Neural cell (in vitro differentiated cells): Measurements from ENCODE around the gene KCTD3. TPM values are rescaled to one million over a fixed set of nuclear protein-coding genes. Genes with fewer than 3 reads are reported as not detected.

Experiments used
- H2AFZ ChIP-seq: fragments of 200-600, 300-800 bp; sonication (generic), shearing (Covaris generic); 2 replicates; pipeline ENCODE4 v1.6.0; 2014; ENCODE audit warnings: low read depth, mild to moderate bottlenecking, antibody characterized with exemption, low read length, moderate library complexity
- H3F3A ChIP-seq: fragments of 200-600 bp; shearing (Covaris generic); 2 replicates; pipeline ENCODE4 v1.6.1; 2016; ENCODE audit warnings: mild to moderate bottlenecking, moderate library complexity, mixed read lengths, antibody characterized with exemption, low read length; ENCODE audit not compliant: insufficient read depth, poor library complexity, severe bottlenecking
- H3K27ac ChIP-seq: fragments of 200-600, 300-800 bp; sonication (generic), shearing (Covaris generic); 2 replicates; pipeline ENCODE4 v1.5.1; 2014; ENCODE audit warnings: mild to moderate bottlenecking, low read length, moderate library complexity
- H3K27me3 ChIP-seq: fragments of 300-800, 200-600 bp; sonication (generic), shearing (Covaris generic); 2 replicates; pipeline ENCODE4 v1.6.0; 2014; ENCODE audit warnings: mild to moderate bottlenecking, low read depth, low read length, moderate library complexity; ENCODE audit not compliant: insufficient read depth
- H3K36me3 ChIP-seq: fragments of 300-800, 200-600 bp; sonication (generic), shearing (Covaris generic); 2 replicates; pipeline ENCODE4 v1.5.1; 2014; ENCODE audit warnings: mild to moderate bottlenecking, antibody characterized with exemption, low read length, moderate library complexity; ENCODE audit not compliant: insufficient read depth
- H3K4me2 ChIP-seq: fragments of 300-800, 200-600 bp; sonication (generic), shearing (Covaris generic); 2 replicates; pipeline ENCODE4 v1.6.0; 2014; ENCODE audit warnings: mild to moderate bottlenecking, low read length
- H3K4me3 ChIP-seq: fragments of 300-800, 200-600 bp; sonication (generic), shearing (Covaris generic); 2 replicates; pipeline ENCODE4 v1.5.1; 2014; ENCODE audit warnings: mild to moderate bottlenecking, low read length, moderate library complexity
- H3K79me2 ChIP-seq: fragments of 200-600 bp; shearing (Covaris generic); replicated peaks from 2 replicates; pipeline ENCODE4 v1.6.0; 2014; ENCODE audit warnings: mild to moderate bottlenecking, low read length, moderate library complexity; ENCODE audit not compliant: insufficient read depth
- H3K9ac ChIP-seq: fragments of 300-800, 200-600 bp; sonication (generic), shearing (Covaris generic); 2 replicates; pipeline ENCODE4 v1.6.1; 2016; ENCODE audit warnings: mild to moderate bottlenecking, low read length, mixed read lengths
- H3K9me2 ChIP-seq: fragments of 200-600 bp; shearing (Covaris generic); 2 replicates; pipeline ENCODE4 v1.6.1; 2016; ENCODE audit warnings: mild to moderate bottlenecking, low read length, mixed read lengths; ENCODE audit not compliant: insufficient read depth
- H3K9me3 ChIP-seq: fragments of 200-600, 300-800 bp; sonication (generic), shearing (Covaris generic); 2 replicates; pipeline ENCODE4 v1.6.1; 2016; ENCODE audit warnings: mild to moderate bottlenecking, mixed run types, low read length, moderate library complexity, mixed read lengths
- H4K20me1 ChIP-seq: fragments of 200-600 bp; shearing (Covaris generic); 2 replicates; pipeline ENCODE4 v1.6.1; 2016; ENCODE audit warnings: mild to moderate bottlenecking, mixed run types; ENCODE audit not compliant: insufficient read depth
- EP300 ChIP-seq: fragments of 450-650 bp; conservative IDR thresholded peaks from 2 replicates; pipeline ENCODE4 v1.6.1; 2014; ENCODE audit warnings: antibody characterized with exemption, mild to moderate bottlenecking, moderate library complexity; ENCODE audit not compliant: poor library complexity, severe bottlenecking
- EZH2 ChIP-seq: fragments of 200-600, 300-800 bp; shearing (Covaris generic), sonication (generic); IDR thresholded peaks from 2 replicates; pipeline ENCODE4 v1.6.1; 2014; ENCODE audit warnings: antibody characterized with exemption, low read length, borderline replicate concordance, mild to moderate bottlenecking; ENCODE audit not compliant: insufficient read depth, poor library complexity, severe bottlenecking
- MXI1 ChIP-seq: fragments of 450-650 bp; conservative IDR thresholded peaks from 2 replicates; pipeline ENCODE4 v1.6.1; 2014; ENCODE audit warnings: antibody characterized with exemption, mild to moderate bottlenecking; ENCODE audit not compliant: poor library complexity, severe bottlenecking
- POLR2AphosphoS5 ChIP-seq: IDR thresholded peaks from 2 replicates; pipeline ENCODE4 v1.6.1; 2012
- RAD21 ChIP-seq: fragments of 450-650 bp; conservative IDR thresholded peaks from 2 replicates; pipeline ENCODE4 v1.6.1; 2014; ENCODE audit warnings: antibody characterized with exemption, mild to moderate bottlenecking, moderate library complexity
- TAF1 ChIP-seq: IDR thresholded peaks from 2 replicates; pipeline ENCODE4 v1.6.1; 2012; ENCODE audit warnings: low read depth
- polyA plus RNA-seq: library from polyadenylated mRNA; depleted of rRNA; stranded (reverse); fragments of >200 nt; gene quantifications from 2 replicates; pipeline ENCODE4 v1.2.3, GENCODE V29; 2014
- TF ChIP-seq, protein P1 (sequence below): fragments of 450-650 bp; IDR thresholded peaks from 2 replicates; pipeline ENCODE4 v1.5.1; 2014; ENCODE audit warnings: antibody characterized with exemption, mild to moderate bottlenecking, moderate library complexity; ENCODE audit not compliant: poor library complexity, severe bottlenecking
- TF ChIP-seq, protein P2 (sequence below): IDR thresholded peaks from 2 replicates; pipeline ENCODE4 v1.6.1; 2012; ENCODE audit warnings: borderline replicate concordance

The KCTD3 gene
- polyA plus RNA-seq, 1 donor from 2014 or later, result 82.9 TPM

- Histone ChIP-seq H3K9ac (no peak overlapping the region), H3K36me3 (no peaks in the 10 kb centered on the region), H3K4me3 (no peak overlapping the region), H3K9me2 (no peaks in the 10 kb centered on the region), H3K9me3 (no peaks in the 10 kb centered on the region), H3K4me2 (no peak overlapping the region), H3F3A (no peaks in the 10 kb centered on the region), H3K79me2 (no peaks in the 10 kb centered on the region), H2AFZ (no peak overlapping the region), H3K27me3 (no peaks in the 10 kb centered on the region), H3K27ac (no peak overlapping the region), H4K20me1 (no peaks in the 10 kb centered on the region)
- TF ChIP-seq, protein P1, sequence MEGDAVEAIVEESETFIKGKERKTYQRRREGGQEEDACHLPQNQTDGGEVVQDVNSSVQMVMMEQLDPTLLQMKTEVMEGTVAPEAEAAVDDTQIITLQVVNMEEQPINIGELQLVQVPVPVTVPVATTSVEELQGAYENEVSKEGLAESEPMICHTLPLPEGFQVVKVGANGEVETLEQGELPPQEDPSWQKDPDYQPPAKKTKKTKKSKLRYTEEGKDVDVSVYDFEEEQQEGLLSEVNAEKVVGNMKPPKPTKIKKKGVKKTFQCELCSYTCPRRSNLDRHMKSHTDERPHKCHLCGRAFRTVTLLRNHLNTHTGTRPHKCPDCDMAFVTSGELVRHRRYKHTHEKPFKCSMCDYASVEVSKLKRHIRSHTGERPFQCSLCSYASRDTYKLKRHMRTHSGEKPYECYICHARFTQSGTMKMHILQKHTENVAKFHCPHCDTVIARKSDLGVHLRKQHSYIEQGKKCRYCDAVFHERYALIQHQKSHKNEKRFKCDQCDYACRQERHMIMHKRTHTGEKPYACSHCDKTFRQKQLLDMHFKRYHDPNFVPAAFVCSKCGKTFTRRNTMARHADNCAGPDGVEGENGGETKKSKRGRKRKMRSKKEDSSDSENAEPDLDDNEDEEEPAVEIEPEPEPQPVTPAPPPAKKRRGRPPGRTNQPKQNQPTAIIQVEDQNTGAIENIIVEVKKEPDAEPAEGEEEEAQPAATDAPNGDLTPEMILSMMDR, result no peak
- TF ChIP-seq EZH2 (no peak), MXI1 (no peak)
Measured at GRCh38 chr1:215530401-215530984, 36.6 kb upstream of the KCTD3 start.

DNA sequence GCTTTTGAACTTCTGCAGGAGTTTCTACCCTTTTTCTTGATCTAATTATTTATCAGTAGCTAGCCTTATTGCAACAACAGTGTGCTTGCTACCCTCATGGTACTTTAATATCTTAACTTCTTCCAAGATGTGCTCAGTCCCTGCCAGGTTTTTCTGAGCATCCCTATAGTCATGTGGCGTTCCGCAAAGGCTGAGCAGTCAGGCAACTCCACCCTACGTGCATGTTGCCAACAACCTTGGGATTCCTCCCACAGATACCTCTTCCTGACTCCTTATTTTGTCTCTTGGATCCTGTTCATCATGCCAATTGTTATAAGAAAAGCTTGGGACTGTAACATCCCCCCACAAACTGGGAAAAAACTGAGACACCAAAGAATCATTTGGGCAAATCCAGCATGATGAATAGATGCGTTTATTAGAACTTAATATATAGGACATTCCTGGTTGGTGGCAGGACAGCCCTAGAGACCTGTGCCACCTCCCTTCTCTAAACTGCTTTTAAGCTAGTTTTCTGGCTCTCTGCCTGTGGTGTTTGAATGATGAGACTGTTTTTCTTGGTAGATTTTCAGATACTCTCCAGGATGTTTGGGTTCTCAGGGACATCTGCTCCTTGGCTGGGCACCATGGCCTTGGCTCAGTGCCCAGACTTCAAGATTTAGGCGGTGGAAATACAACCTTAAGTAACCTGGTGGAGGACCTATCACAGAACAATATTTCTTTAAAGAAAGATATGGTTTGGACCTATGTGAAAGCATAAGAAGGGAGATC, 27.1 kb upstream of the KCTD3 start:
- H3K27me3 ChIP-seq, result no peaks in the 10 kb centered on the region
- H3K27ac ChIP-seq, result no peak overlapping the region
- no peaks in the 10 kb centered on the region for H3K36me3 ChIP-seq
- no peak overlapping the region for H3K9ac ChIP-seq
- H3K9me3 ChIP-seq, result no peaks in the 10 kb centered on the region
- H3K9me2 ChIP-seq, result no peaks in the 10 kb centered on the region
- no peaks in the 10 kb centered on the region for H3K79me2 ChIP-seq
- no peaks in the 10 kb centered on the region for H3F3A ChIP-seq
- H4K20me1 ChIP-seq, result no peaks in the 10 kb centered on the region
- no peak overlapping the region for H2AFZ ChIP-seq
- no peak overlapping the region for H3K4me3 ChIP-seq
- TF ChIP-seq MXI1, result no peak
- TF ChIP-seq POLR2AphosphoS5, result no peak
- TF ChIP-seq EZH2, result no peak
- TF ChIP-seq, protein P2, sequence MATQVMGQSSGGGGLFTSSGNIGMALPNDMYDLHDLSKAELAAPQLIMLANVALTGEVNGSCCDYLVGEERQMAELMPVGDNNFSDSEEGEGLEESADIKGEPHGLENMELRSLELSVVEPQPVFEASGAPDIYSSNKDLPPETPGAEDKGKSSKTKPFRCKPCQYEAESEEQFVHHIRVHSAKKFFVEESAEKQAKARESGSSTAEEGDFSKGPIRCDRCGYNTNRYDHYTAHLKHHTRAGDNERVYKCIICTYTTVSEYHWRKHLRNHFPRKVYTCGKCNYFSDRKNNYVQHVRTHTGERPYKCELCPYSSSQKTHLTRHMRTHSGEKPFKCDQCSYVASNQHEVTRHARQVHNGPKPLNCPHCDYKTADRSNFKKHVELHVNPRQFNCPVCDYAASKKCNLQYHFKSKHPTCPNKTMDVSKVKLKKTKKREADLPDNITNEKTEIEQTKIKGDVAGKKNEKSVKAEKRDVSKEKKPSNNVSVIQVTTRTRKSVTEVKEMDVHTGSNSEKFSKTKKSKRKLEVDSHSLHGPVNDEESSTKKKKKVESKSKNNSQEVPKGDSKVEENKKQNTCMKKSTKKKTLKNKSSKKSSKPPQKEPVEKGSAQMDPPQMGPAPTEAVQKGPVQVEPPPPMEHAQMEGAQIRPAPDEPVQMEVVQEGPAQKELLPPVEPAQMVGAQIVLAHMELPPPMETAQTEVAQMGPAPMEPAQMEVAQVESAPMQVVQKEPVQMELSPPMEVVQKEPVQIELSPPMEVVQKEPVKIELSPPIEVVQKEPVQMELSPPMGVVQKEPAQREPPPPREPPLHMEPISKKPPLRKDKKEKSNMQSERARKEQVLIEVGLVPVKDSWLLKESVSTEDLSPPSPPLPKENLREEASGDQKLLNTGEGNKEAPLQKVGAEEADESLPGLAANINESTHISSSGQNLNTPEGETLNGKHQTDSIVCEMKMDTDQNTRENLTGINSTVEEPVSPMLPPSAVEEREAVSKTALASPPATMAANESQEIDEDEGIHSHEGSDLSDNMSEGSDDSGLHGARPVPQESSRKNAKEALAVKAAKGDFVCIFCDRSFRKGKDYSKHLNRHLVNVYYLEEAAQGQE, result no peak
- no peak for TF ChIP-seq TAF1
- TF ChIP-seq EP300, result no peak
- TF ChIP-seq RAD21, result no peak
- TF ChIP-seq, protein P1, result no peak
- no peak overlapping the region for H3K4me2 ChIP-seq
